CD4-positive, alpha-beta T cell treated with Interleukin-6 for 4 hours (primary cell): ENCODE results near the gene EBLN2.
A peak's percentile ranks its signal among the peaks of the same experiment; 100 is the strongest.
"Not testable (repeated sequence)": the region's sequence is repeated elsewhere in the genome, so short reads cannot be mapped to it uniquely, and the experiment has no call there.

Experiments used
- DNase-seq: peaks from one replicate; pipeline ENCODE4 v3.0.0-alpha.2; 2020; ENCODE audit warnings: mixed read lengths

EBLN2 gene

GRCh38 chr3:73066243-73066642 is 4.8 kb downstream of the EBLN2 start:
- not testable (repeated sequence) for DNase-seq

- DNase-seq = no peak
Measured at GRCh38 chr3:73068419-73068818, 7.0 kb downstream of the EBLN2 start.

- DNase-seq = no peak
Measured at GRCh38 chr3:73069187-73069586, 7.7 kb downstream of the EBLN2 start.

GRCh38 chr3:73069775-73070444 is 8.5 kb downstream of the EBLN2 start:
- no peak for DNase-seq

GRCh38 chr3:73070675-73071575 is 9.5 kb downstream of the EBLN2 start:
- DNase-seq = no peak

- no peak for DNase-seq
Measured at GRCh38 chr3:73071952-73072351, 10.5 kb downstream of the EBLN2 start.

GRCh38 chr3:73072634-73073033 is 11.2 kb downstream of the EBLN2 start:
- no peak for DNase-seq

- DNase-seq = no peak
Measured at GRCh38 chr3:73073091-73073707, 11.7 kb downstream of the EBLN2 start.

GRCh38 chr3:73074781-73075180 is 13.3 kb downstream of the EBLN2 start:
- DNase-seq = no peak

GRCh38 chr3:73080216-73080966 is 18.9 kb downstream of the EBLN2 start:
- no peak for DNase-seq

GRCh38 chr3:73081140-73081539 is 19.7 kb downstream of the EBLN2 start:
- DNase-seq = no peak

GRCh38 chr3:73084170-73084569 is 22.7 kb downstream of the EBLN2 start:
- no peak for DNase-seq

- DNase-seq = peak; percentile 61
Measured at GRCh38 chr3:73086071-73086494, 24.6 kb downstream of the EBLN2 start.

- no peak for DNase-seq
Measured at GRCh38 chr3:73094129-73094528, 32.7 kb downstream of the EBLN2 start.

GRCh38 chr3:73094951-73095350 is 33.5 kb downstream of the EBLN2 start:
- no peak for DNase-seq

GRCh38 chr3:73096169-73096568 is 34.7 kb downstream of the EBLN2 start:
- DNase-seq = no peak

- DNase-seq = no peak
Measured at GRCh38 chr3:73098026-73098425, 36.6 kb downstream of the EBLN2 start.

- no peak for DNase-seq
Measured at GRCh38 chr3:73098873-73099272, 37.4 kb downstream of the EBLN2 start.

GRCh38 chr3:73100741-73101559 is 39.5 kb downstream of the EBLN2 start:
- DNase-seq = peak; percentile 77

GRCh38 chr3:73101881-73102280 is 40.4 kb downstream of the EBLN2 start:
- no peak for DNase-seq

- DNase-seq = no peak
Measured at GRCh38 chr3:73107215-73107614, 45.8 kb downstream of the EBLN2 start.

GRCh38 chr3:73107676-73108187 is 46.3 kb downstream of the EBLN2 start:
- DNase-seq = no peak
